Aorta (tissue), 5 donors: ENCODE results near the gene GTF2H2. TPM values are rescaled to one million over a fixed set of nuclear protein-coding genes. Genes with fewer than 3 reads are reported as not detected.
"Not testable (repeated sequence)": the region's sequence is repeated elsewhere in the genome, so short reads cannot be mapped to it uniquely, and the experiment has no call there.

Experiments
- ATAC-seq: fragments of 200-7000 bp; cut with Tn5 transposase; one replicate; pipeline ENCODE4 v1.9.1; 2022; ENCODE audit warnings: moderate library complexity; ENCODE audit not compliant: low FRiP score
- DNase-seq, 2 donors: peaks; one replicate each; pipeline ENCODE4 v3.0.0-alpha.2; 2020
- H3K27ac ChIP-seq, 2 donors: one replicate each; pipeline ENCODE4 v1.5.1; 2013; ENCODE audit warnings: low read length in 2 of 2, mild to moderate bottlenecking in 2 of 2, moderate library complexity in 2 of 2, control low read depth in 1 of 2, inconsistent platforms in 1 of 2, low read depth in 1 of 2
- H3K27me3 ChIP-seq, 2 donors: one replicate each; pipeline ENCODE4 v1.6.1; 2013; ENCODE audit warnings: control low read depth in 1 of 2, low read length in 1 of 2, mild to moderate bottlenecking in 1 of 2, moderate library complexity in 1 of 2; ENCODE audit not compliant: insufficient read depth in 2 of 2, control insufficient read depth in 1 of 2
- H3K36me3 ChIP-seq, 2 donors: one replicate each; pipeline ENCODE4 v1.6.1; 2013; ENCODE audit warnings: control low read depth in 1 of 2, low read length in 1 of 2, mild to moderate bottlenecking in 1 of 2; ENCODE audit not compliant: insufficient read depth in 2 of 2, control insufficient read depth in 1 of 2
- H3K4me1 ChIP-seq, 2 donors: one replicate each; pipeline ENCODE4 v1.6.1; 2013; ENCODE audit warnings: low read length in 2 of 2, control low read depth in 1 of 2, mild to moderate bottlenecking in 1 of 2, moderate library complexity in 1 of 2; ENCODE audit not compliant: insufficient read depth in 2 of 2, control insufficient read depth in 1 of 2
- H3K4me3 ChIP-seq, 2 donors: one replicate each; pipeline ENCODE4 v1.5.1; 2013; ENCODE audit warnings: low read length in 2 of 2, control low read depth in 1 of 2, mild to moderate bottlenecking in 1 of 2
- H3K9me3 ChIP-seq: one replicate; pipeline ENCODE4 v1.6.1; 2013; ENCODE audit warnings: mild to moderate bottlenecking, low read length; ENCODE audit not compliant: control insufficient read depth
- WGBS, 2 donors: extraction: QIAGEN DNeasy Blood & Tissue Kit; methylation state at CpG; one replicate each; pipeline ENCODE4 v1.1.7; 2013; 5-methylcytosine and 5-hydroxymethylcytosine counted together
- intact Hi-C, 2 donors: fragments of 100-400 bp; cut with DNase I; formaldehyde crosslinking; loops; one replicate each; pipeline versions ENCODE4 v1.14.2 to v1.15.0; 2022
- long read RNA-seq, 2 donors: library from polyadenylated mRNA; unstranded; transcript quantifications; one replicate each; pipeline ENCODE4 v2.0.0, GENCODE V29; 2020 to 2021
- polyA plus RNA-seq, 2 donors: library from polyadenylated mRNA; stranded (reverse); fragments of 200-250 nt; gene quantifications; one replicate each; pipeline ENCODE4 v1.2.3, GENCODE V29; 2013
- total RNA-seq, 2 donors: library from RNA; stranded (reverse); fragmentation: NEBNext Ultra II Directional; extraction: Animal tissue kit (Norgen Biotek cat#: 25700); gene quantifications; one replicate each; pipeline ENCODE4 v1.2.1, GENCODE V29; 2021
- donor health status: healthy with polysubstance abuse.
- donor health status: Bipolar disorder and iron deficiency.
- donor health status: DM: no; HTN: no; CAD: no.
- donor health status: DM: no; HTN: no; CAD: no.
- donor health status: DM: yes; HTN: yes; CAD: no.

GTF2H2 gene
- total RNA-seq (10 to 100 TPM; 25.3 to 25.7 TPM), polyA plus RNA-seq (10 to 100 TPM in 1 of 2 donors, 1 to 10 TPM in 1; 4.5 to 13.0 TPM)
- long read RNA-seq, donor 1, full-length matches to known transcripts: 3 of 17 reads
- long read RNA-seq, donor 1, partial matches to known transcripts: 1 of 17 reads
- long read RNA-seq, donor 1, other reads (novel, unspliced or antisense): 13 of 17 reads
- long read RNA-seq, donor 2, full-length matches to known transcripts: 2 of 6 reads
- long read RNA-seq, donor 2, partial matches to known transcripts: 0 of 6 reads
- long read RNA-seq, donor 2, other reads (novel, unspliced or antisense): 4 of 6 reads

DNA sequence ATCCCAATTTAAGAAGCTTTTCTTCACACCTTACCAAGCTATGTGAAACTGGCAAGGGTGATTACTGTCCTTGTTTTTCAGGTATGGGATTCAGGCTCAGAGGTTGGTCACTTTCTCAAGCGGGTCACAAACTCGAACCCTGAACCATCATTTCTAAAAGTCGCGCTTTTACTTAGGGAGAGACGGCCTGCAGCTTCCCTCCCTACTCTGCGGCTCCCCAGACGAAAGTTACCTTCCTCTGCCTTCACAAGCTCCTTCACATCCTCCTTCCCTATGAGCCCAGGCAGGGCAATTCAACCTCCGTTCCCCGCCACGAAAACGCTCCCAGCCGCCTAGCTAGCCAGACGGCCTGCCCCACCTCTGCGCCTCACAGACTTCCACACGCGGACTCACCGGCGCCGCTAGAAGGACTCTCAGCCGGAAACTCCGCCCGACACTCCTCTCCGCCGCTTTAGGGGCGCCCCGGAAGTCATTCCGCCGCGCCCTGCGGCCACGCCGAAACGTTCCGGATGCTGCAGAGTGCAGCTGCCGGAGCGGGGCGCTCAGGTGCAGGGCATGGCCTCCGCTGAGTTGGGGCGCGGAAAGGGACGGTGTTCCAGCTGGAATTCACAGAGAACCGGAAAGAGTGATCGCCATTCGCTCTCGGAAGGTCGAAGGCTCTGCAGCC is at the start of gene GTF2H2:
Gene GTF2H2 (minus strand): TSS at position 415 of the 667 bp plus-strand sequence. CDS start 4,913 bp downstream, outside the sequence.
- H3K4me3 ChIP-seq, H3K27ac ChIP-seq, H3K36me3 ChIP-seq, intact Hi-C loops, H3K9me3 ChIP-seq, H3K4me1 ChIP-seq, H3K27me3 ChIP-seq, DNase-seq: not testable (repeated sequence)
- peak; percentile 98 for ATAC-seq
- WGBS, 2 donors: no CpG with 5 or more reads among the region's 46 CpGs

GRCh38 chr5:71109730-71110275 is 42.3 kb upstream of the GTF2H2 start:
- H3K27me3 ChIP-seq, H3K4me1 ChIP-seq, DNase-seq, H3K4me3 ChIP-seq, H3K36me3 ChIP-seq, H3K9me3 ChIP-seq, H3K27ac ChIP-seq, intact Hi-C loops, ATAC-seq: not testable (repeated sequence)
- WGBS, 2 donors: no CpG with 5 or more reads among the region's 12 CpGs

DNA sequence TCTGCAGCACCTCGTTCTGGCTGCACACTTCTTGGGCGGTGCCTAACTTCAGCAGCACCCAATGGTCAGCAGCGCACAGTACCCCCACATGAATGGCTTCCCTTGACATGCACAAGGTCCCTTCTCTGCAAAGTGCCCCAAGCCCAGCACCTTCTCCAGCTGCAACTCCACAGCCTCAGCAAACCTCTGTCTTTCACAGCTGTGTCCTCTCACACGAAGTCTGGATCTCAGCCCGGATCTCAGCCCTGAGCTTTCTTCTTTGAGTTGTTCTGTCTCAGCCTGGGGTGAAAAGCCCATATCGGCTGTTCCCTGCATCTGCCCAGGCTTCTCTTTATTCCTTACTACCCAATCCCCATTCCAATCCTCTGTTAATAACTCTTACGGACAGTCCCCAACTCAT is 32.5 kb upstream of the GTF2H2 start:
- intact Hi-C loops, H3K4me1 ChIP-seq, H3K27ac ChIP-seq, H3K9me3 ChIP-seq, H3K4me3 ChIP-seq, ATAC-seq, H3K27me3 ChIP-seq, H3K36me3 ChIP-seq, DNase-seq: not testable (repeated sequence)
- WGBS, 2 donors: no CpG with 5 or more reads among the region's 7 CpGs

DNA sequence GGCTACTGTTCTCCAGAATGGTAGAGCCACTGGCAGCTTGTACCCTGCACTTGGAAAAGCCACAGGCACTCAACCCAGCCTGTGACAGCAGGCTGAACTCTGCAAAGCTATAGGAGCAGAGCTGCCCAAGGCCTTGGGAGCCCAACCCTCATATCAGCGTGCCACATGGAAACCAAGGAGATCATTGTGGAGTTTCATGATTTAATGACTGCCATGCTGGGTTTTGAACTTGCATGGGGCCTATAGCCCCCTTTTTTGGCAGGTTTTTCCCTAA is 30.4 kb upstream of the GTF2H2 start:
- H3K27ac ChIP-seq, H3K4me1 ChIP-seq, intact Hi-C loops, DNase-seq, H3K27me3 ChIP-seq, H3K36me3 ChIP-seq, ATAC-seq, H3K9me3 ChIP-seq, H3K4me3 ChIP-seq: not testable (repeated sequence)
- 100% methylated on average over 1 of the region's 1 CpG; no CpG with 5 or more reads in 1 of the 2 donors for WGBS, 2 donors

DNA sequence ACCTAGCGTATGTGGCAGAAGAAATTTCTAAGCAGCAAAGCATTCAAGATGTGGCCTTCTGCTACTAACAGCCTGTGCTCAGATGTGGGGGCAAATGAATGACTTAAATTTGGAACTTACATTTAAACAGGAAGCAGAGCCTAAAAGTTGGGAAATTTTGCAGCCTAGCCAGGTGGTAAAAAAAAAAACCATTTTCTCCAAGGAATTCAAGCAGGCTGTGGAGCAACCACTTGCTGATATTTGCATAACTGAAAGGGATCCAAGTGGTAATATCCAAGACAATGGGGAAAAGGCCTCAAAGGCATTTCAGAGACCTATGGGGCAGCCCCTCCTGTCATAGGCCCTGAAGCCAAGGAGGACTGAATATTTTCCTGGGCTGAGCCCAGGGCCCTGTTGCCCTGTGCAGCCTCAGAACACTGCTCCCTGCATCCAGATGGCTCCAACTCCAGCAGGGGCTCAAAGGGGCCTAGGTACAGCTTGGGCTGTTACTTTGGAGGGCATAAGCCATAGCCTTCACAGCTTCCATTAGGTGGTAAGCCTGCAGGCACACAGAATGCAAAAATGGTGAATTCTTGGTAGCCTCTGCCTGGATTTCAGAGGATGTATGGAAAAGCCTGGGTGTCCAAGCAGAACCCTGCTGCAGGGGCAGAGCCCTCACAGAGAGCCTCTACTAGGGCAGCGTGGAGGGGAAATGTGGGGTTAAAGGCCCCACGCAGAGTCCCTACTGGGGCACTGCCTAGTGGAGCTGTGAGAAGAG is 29.9 kb upstream of the GTF2H2 start:
- 97 to 100% methylated on average over 2 of the region's 3 CpGs for WGBS, 2 donors
- H3K9me3 ChIP-seq, H3K4me3 ChIP-seq, intact Hi-C loops, H3K36me3 ChIP-seq, H3K27me3 ChIP-seq, ATAC-seq, H3K4me1 ChIP-seq, H3K27ac ChIP-seq: not testable (repeated sequence)
- DNase-seq: peak in 1 of 2 donors; percentile 30

DNA sequence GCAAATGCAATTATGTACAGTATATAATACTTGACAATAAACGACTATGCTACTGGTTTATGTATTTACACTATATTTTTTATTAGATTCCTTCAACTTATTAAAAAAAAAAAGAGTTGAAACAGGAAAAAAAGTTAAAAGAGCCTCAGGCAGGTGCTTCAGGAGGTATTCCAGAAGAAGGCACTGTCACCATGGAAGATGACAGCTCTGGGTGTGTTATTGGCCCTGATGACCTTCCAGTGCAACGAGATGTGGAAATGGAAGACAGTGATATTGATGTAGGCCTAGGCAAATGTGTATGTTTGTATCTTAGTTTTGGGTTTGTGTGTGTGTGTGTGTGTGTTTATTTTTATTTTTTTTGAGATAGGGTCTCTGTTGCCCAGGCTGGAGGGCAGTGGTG is 22.3 kb upstream of the GTF2H2 start:
- H3K36me3 ChIP-seq: not testable (repeated sequence)
- 50 to 75% methylated on average over 1 of the region's 2 CpGs for WGBS, 2 donors

GRCh38 chr5:71088754-71089153 is 21.3 kb upstream of the GTF2H2 start:
- H3K4me1 ChIP-seq, H3K9me3 ChIP-seq, H3K4me3 ChIP-seq, H3K27me3 ChIP-seq, ATAC-seq, H3K27ac ChIP-seq, DNase-seq, intact Hi-C loops, H3K36me3 ChIP-seq: not testable (repeated sequence)
- 96% methylated on average over 1 of the region's 2 CpGs; no CpG with 5 or more reads in 1 of the 2 donors for WGBS, 2 donors

More for the DNA sequence above, 22.3 kb upstream of the GTF2H2 start:
- H3K4me1 ChIP-seq, H3K27me3 ChIP-seq, intact Hi-C loops, H3K4me3 ChIP-seq, H3K9me3 ChIP-seq, DNase-seq, ATAC-seq, H3K27ac ChIP-seq: not testable (repeated sequence)

GRCh38 chr5:71086145-71086544 is 18.7 kb upstream of the GTF2H2 start:
- H3K9me3 ChIP-seq, H3K27ac ChIP-seq, H3K4me1 ChIP-seq, H3K36me3 ChIP-seq, H3K4me3 ChIP-seq, ATAC-seq, intact Hi-C loops, H3K27me3 ChIP-seq, DNase-seq: not testable (repeated sequence)
- no CpG with 5 or more reads among the region's 1 CpG for WGBS, 2 donors
